ENCODE data around the gene PLAU. TPM values are rescaled to one million over a fixed set of nuclear protein-coding genes. Genes with fewer than 3 reads are reported as not detected.
"Not testable (repeated sequence)": the region's sequence is repeated elsewhere in the genome, so short reads cannot be mapped to it uniquely, and the experiment has no call there.

PLAU gene
- total RNA-seq, 1 donor from 2014 or later, result 7.6 TPM

- Mint-ChIP-seq H3K4me1 (peaks cover 17% of the 10 kb centered on the region), H3K4me3 (no peak overlapping the region), H3K27ac (peak overlapping the region; percentile 51)
Measured at GRCh38 chr10:73924935-73925334, 14.0 kb downstream of the PLAU start.

GRCh38 chr10:73925539-73925938 lies 14.6 kb downstream of the PLAU start:
- peaks cover 8% of the 10 kb centered on the region for H3K27me3 Mint-ChIP-seq (ENCODE audit: insufficient read depth, low read depth)
- H3K4me3 Mint-ChIP-seq, result no peak overlapping the region
- H3K27ac Mint-ChIP-seq, result peak overlapping the region; percentile 1
- H3K27me3 ChIP-seq, result no peaks in the 10 kb centered on the region
- DNase-seq (ENCODE audit: low spot score), result no peak
- H3K9me3 Mint-ChIP-seq, result peaks cover 2% of the 10 kb centered on the region
- H3K36me3 ChIP-seq, result no peaks in the 10 kb centered on the region
- no peak overlapping the region for H2AFZ ChIP-seq (replicated peaks)
- no peak overlapping the region for H3K9ac ChIP-seq
- H3K36me3 Mint-ChIP-seq, result no peaks in the 10 kb centered on the region
- H3K4me1 ChIP-seq, result peaks cover 15% of the 10 kb centered on the region
- H3K4me1 Mint-ChIP-seq, result peaks cover 18% of the 10 kb centered on the region
- no peak overlapping the region for H3K27ac ChIP-seq
- TF ChIP-seq EZH2phosphoT487 (IDR thresholded peaks at IDR 0.05) (no peak), EZH2 (IDR thresholded peaks at IDR 0.05) (no peak), CTCF (IDR thresholded peaks at IDR 0.05) (no peak)
- no peaks in the 10 kb centered on the region for H3K9me3 ChIP-seq (ENCODE audit: low read depth)
- no peak overlapping the region for H3K4me2 ChIP-seq
- no peaks in the 10 kb centered on the region for H4K20me1 ChIP-seq (ENCODE audit: low read depth)
- peaks cover 9% of the 10 kb centered on the region for H3F3A ChIP-seq (ENCODE audit: low read depth)
- no peak overlapping the region for H3K4me3 ChIP-seq
- H3K79me2 ChIP-seq (ENCODE audit: low read depth), result no peaks in the 10 kb centered on the region

More at GRCh38 chr10:73924935-73925334, 14.0 kb downstream of the PLAU start:
- no peak for TF ChIP-seq CTCF (IDR thresholded peaks at IDR 0.05)
- TF ChIP-seq EZH2 (IDR thresholded peaks at IDR 0.05), result no peak
- no peak for TF ChIP-seq EZH2phosphoT487 (IDR thresholded peaks at IDR 0.05)
- no peaks in the 10 kb centered on the region for H4K20me1 ChIP-seq (ENCODE audit: low read depth)
- peaks cover 6% of the 10 kb centered on the region for H3K27me3 Mint-ChIP-seq (ENCODE audit: insufficient read depth, low read depth)
- H3K4me3 ChIP-seq, result no peak overlapping the region
- no peak for DNase-seq (ENCODE audit: low spot score)
- H3K79me2 ChIP-seq (ENCODE audit: low read depth), result no peaks in the 10 kb centered on the region
- peaks cover 15% of the 10 kb centered on the region for H3K4me1 ChIP-seq
- H3K36me3 Mint-ChIP-seq, result no peaks in the 10 kb centered on the region
- peaks cover 9% of the 10 kb centered on the region for H3F3A ChIP-seq (ENCODE audit: low read depth)
- no peak overlapping the region for H3K9ac ChIP-seq
- no peaks in the 10 kb centered on the region for H3K9me3 ChIP-seq (ENCODE audit: low read depth)
- peaks cover 2% of the 10 kb centered on the region for H3K9me3 Mint-ChIP-seq
- H2AFZ ChIP-seq (replicated peaks), result peak overlapping the region; percentile 84
- no peaks in the 10 kb centered on the region for H3K36me3 ChIP-seq
- no peak overlapping the region for H3K4me2 ChIP-seq
- H3K27ac ChIP-seq, result no peak overlapping the region
- H3K27me3 ChIP-seq, result no peaks in the 10 kb centered on the region

- Mint-ChIP-seq H3K27ac (no peak overlapping the region), H3K4me1 (peaks cover 25% of the 10 kb centered on the region)
Measured at GRCh38 chr10:73926152-73926764, 15.3 kb downstream of the PLAU start.

GRCh38 chr10:73930630-73931327 lies 19.8 kb downstream of the PLAU start:
- H3K4me1 ChIP-seq; H3K9ac ChIP-seq; H3K27ac ChIP-seq; H3K9me3 Mint-ChIP-seq; H3K9me3 ChIP-seq (ENCODE audit: low read depth); H3K36me3 Mint-ChIP-seq; H3K27me3 Mint-ChIP-seq (ENCODE audit: insufficient read depth, low read depth); H3K36me3 ChIP-seq; H3K27me3 ChIP-seq; H3K4me3 Mint-ChIP-seq; H3K4me3 ChIP-seq; H3K4me2 ChIP-seq; H4K20me1 ChIP-seq (ENCODE audit: low read depth); H3F3A ChIP-seq (ENCODE audit: low read depth); H3K79me2 ChIP-seq (ENCODE audit: low read depth); DNase-seq (ENCODE audit: low spot score): not testable (repeated sequence)
- H3K27ac Mint-ChIP-seq, result peak overlapping the region; percentile 62
- H2AFZ ChIP-seq (replicated peaks), result peak overlapping the region; percentile 76
- peaks cover 11% of the 10 kb centered on the region for H3K4me1 Mint-ChIP-seq

More at GRCh38 chr10:73926152-73926764, 15.3 kb downstream of the PLAU start:
- H3K9me3 Mint-ChIP-seq, result peaks cover 2% of the 10 kb centered on the region
- no peak overlapping the region for H2AFZ ChIP-seq (replicated peaks)
- no peaks in the 10 kb centered on the region for H3K36me3 Mint-ChIP-seq
- no peaks in the 10 kb centered on the region for H3K79me2 ChIP-seq (ENCODE audit: low read depth)
- no peak overlapping the region for H3K9ac ChIP-seq
- no peaks in the 10 kb centered on the region for H3K9me3 ChIP-seq (ENCODE audit: low read depth)
- peaks cover 15% of the 10 kb centered on the region for H3K4me1 ChIP-seq
- no peaks in the 10 kb centered on the region for H4K20me1 ChIP-seq (ENCODE audit: low read depth)
- peaks cover 5% of the 10 kb centered on the region for H3K27me3 Mint-ChIP-seq (ENCODE audit: insufficient read depth, low read depth)
- H3K4me3 ChIP-seq, result no peak overlapping the region
- no peak overlapping the region for H3K27ac ChIP-seq
- H3K27me3 ChIP-seq, result no peaks in the 10 kb centered on the region
- peaks cover 9% of the 10 kb centered on the region for H3F3A ChIP-seq (ENCODE audit: low read depth)
- H3K4me3 Mint-ChIP-seq, result no peak overlapping the region
- H3K36me3 ChIP-seq, result no peaks in the 10 kb centered on the region
- TF ChIP-seq EZH2phosphoT487 (IDR thresholded peaks at IDR 0.05), result no peak
- TF ChIP-seq CTCF (IDR thresholded peaks at IDR 0.05), result no peak
- TF ChIP-seq EZH2 (IDR thresholded peaks at IDR 0.05), result no peak
- no peak overlapping the region for H3K4me2 ChIP-seq
- DNase-seq (ENCODE audit: low spot score), result no peak
